GM13977 (cell line): ENCODE results near the gene CD74.

ENCODE experiments used
- DNase-seq: peaks from one replicate; pipeline ENCODE4 v3.0.0; 2012; ENCODE audit warnings: low spot score
- CTCF ChIP-seq: IDR thresholded peaks from 2 replicates; pipeline ENCODE4 v1.5.1; 2012; ENCODE audit warnings: mild to moderate bottlenecking, control low read depth; ENCODE audit not compliant: insufficient read depth; ENCODE audit errors: extremely low read depth, missing control alignments
- in situ Hi-C: fragments of 300-500 bp; cut with MboI; formaldehyde crosslinking; loops from one replicate; pipeline ENCODE4 v1.12.0; 2022; ENCODE audit warnings: low sequenced_read_pairs, low pct_unique_long_range_greater_than_20kb, mixed read lengths, inconsistent platforms; ENCODE audit not compliant: unreplicated experiment

CD74 gene

GRCh38 chr5:150391986-150392385 is 20.7 kb downstream of the CD74 start:
- TF ChIP-seq CTCF, result no peak
- DNase-seq, result no peak
- in situ Hi-C loops, result no loop called here

GRCh38 chr5:150391064-150391834 is 21.5 kb downstream of the CD74 start:
- no peak for DNase-seq
- no peak for TF ChIP-seq CTCF
- in situ Hi-C loops, result no loop called here

GRCh38 chr5:150389531-150390266 is 23.0 kb downstream of the CD74 start:
- in situ Hi-C loops, result no loop called here
- TF ChIP-seq CTCF, result no peak
- DNase-seq, result no peak

GRCh38 chr5:150386024-150386855 is 26.5 kb downstream of the CD74 start:
- no peak for TF ChIP-seq CTCF
- in situ Hi-C loops, result no loop called here
- DNase-seq, result no peak

- no peak for TF ChIP-seq CTCF
- in situ Hi-C loops, result no loop called here
- no peak for DNase-seq
Measured at GRCh38 chr5:150384701-150385100, 28.0 kb downstream of the CD74 start.

GRCh38 chr5:150377964-150378694 is 34.6 kb downstream of the CD74 start:
- in situ Hi-C loops, result no loop called here
- no peak for DNase-seq
- no peak for TF ChIP-seq CTCF
